Measurements from ENCODE around the gene GNPTG.

DNA sequence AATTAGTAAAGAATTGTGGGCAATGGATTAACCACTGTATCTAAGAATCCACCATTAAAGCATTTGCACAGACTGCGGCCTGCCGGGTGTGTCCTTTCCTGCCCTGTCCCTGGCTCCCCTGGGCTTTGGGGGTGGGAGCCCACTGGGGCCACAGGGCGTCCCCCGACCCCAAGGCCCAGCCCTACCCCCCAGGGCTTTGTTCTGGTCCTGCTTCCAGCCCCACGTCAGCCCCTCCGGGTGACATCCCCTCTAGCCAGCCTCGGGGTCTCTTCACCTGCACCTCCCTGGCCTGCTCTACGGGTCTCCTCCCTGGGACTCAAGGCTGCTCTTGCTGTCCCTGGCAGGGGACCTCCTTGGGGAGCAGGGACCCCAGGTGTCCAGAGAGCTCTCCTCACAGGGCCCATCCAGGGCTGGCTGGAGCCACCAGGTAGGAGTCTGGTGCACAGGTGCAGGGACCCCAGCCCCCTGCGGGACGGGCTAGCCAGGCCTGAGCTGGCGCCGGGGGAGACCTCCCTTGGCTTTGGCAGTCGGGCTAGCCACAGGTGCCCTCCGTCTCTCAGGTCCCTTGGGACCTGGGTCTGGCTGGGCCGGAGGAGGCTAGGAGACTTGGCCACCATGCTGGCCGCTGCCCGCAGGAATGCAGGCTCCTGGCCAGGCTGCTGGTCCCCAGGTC is 24.6 kb upstream of the GNPTG start:
- TF ChIP-seq EZH2 (IDR thresholded peaks at IDR 0.05) = no peak
- TF ChIP-seq, protein P1, sequence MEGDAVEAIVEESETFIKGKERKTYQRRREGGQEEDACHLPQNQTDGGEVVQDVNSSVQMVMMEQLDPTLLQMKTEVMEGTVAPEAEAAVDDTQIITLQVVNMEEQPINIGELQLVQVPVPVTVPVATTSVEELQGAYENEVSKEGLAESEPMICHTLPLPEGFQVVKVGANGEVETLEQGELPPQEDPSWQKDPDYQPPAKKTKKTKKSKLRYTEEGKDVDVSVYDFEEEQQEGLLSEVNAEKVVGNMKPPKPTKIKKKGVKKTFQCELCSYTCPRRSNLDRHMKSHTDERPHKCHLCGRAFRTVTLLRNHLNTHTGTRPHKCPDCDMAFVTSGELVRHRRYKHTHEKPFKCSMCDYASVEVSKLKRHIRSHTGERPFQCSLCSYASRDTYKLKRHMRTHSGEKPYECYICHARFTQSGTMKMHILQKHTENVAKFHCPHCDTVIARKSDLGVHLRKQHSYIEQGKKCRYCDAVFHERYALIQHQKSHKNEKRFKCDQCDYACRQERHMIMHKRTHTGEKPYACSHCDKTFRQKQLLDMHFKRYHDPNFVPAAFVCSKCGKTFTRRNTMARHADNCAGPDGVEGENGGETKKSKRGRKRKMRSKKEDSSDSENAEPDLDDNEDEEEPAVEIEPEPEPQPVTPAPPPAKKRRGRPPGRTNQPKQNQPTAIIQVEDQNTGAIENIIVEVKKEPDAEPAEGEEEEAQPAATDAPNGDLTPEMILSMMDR (IDR thresholded peaks at IDR 0.05) = no peak
